IMR-90 (cell line): ENCODE data around the gene ADAP1. TPM values are rescaled to one million over a fixed set of nuclear protein-coding genes. Genes with fewer than 3 reads are reported as not detected.

ENCODE experiments used
- ATAC-seq: fragments of 200-7000 bp; cut with Tn5 transposase; 2 replicates; pipeline ENCODE4 v1.9.1; 2020; ENCODE audit warnings: low read depth, mild to moderate bottlenecking, moderate library complexity
- BruUV-seq: library from RNA; stranded (reverse); fragments of 400-500 nt; replicated peaks from 2 replicates; lab custom pipeline; 2021; lab: Mats Ljungman, UMichigan
- CTCF ChIA-PET: fragments of 300-600 bp; formaldehyde crosslinking; extraction: SDS; loops from one replicate; lab custom pipeline; 2021; ENCODE audit warnings: antibody characterized with exemption; lab: Yijun Ruan, JAX
- POLR2A ChIA-PET: fragments of 300-600 bp; sonication (Branson Sonifier 250); formaldehyde crosslinking; loops from one replicate; lab custom pipeline; 2022; ENCODE audit warnings: antibody characterized with exemption; ENCODE audit not compliant: unreplicated experiment; lab: Charles Lee
- DNase-seq: peaks from one replicate; pipeline ENCODE4 v3.0.0; 2013
- H2AFZ ChIP-seq: replicated peaks from 2 replicates; pipeline ENCODE3; 2013; ENCODE audit warnings: low read length, mild to moderate bottlenecking; ENCODE audit not compliant: poor library complexity
- H2AK5ac ChIP-seq: 2 replicates; pipeline ENCODE4 v1.6.1; 2013; ENCODE audit warnings: low read depth, low read length, inconsistent platforms
- H2AK9ac ChIP-seq: replicated peaks from 2 replicates; pipeline ENCODE3; 2013; ENCODE audit warnings: mild to moderate bottlenecking, low read depth, low read length, moderate library complexity; ENCODE audit not compliant: poor library complexity
- H2BK120ac ChIP-seq: 2 replicates; pipeline ENCODE4 v1.6.1; 2013; ENCODE audit warnings: low read depth, low read length, inconsistent platforms
- H2BK15ac ChIP-seq: 3 replicates; pipeline ENCODE4 v1.6.1; 2013; ENCODE audit warnings: low read depth, low read length, inconsistent platforms
- H2BK20ac ChIP-seq: 2 replicates; pipeline ENCODE4 v1.6.1; 2013; ENCODE audit warnings: low read depth, mild to moderate bottlenecking, inconsistent platforms, low read length, moderate library complexity
- H2BK5ac ChIP-seq: 2 replicates; pipeline ENCODE4 v1.6.1; 2013; ENCODE audit warnings: mild to moderate bottlenecking, low read depth, low read length, inconsistent platforms; ENCODE audit not compliant: poor library complexity, severe bottlenecking
- H3K14ac ChIP-seq: replicated peaks from 2 replicates; pipeline ENCODE4 v1.6.1; 2013; ENCODE audit warnings: low read depth, low read length, inconsistent platforms
- H3K18ac ChIP-seq: 2 replicates; pipeline ENCODE4 v1.6.1; 2013; ENCODE audit warnings: low read depth, low read length, control low read depth
- H3K23ac ChIP-seq: 2 replicates; pipeline ENCODE4 v1.6.1; 2013; ENCODE audit warnings: low read depth, low read length, inconsistent platforms
- H3K27ac ChIP-seq: 2 replicates; pipeline ENCODE4 v1.5.1; 2013; ENCODE audit warnings: mild to moderate bottlenecking, control low read depth, low read length; ENCODE audit not compliant: insufficient read depth
- H3K27me3 ChIP-seq: 2 replicates; pipeline ENCODE4 v1.6.1; 2013; ENCODE audit warnings: low read length; ENCODE audit not compliant: control insufficient read depth, insufficient read depth
- H3K36me3 ChIP-seq: 2 replicates; pipeline ENCODE4 v1.6.1; 2013; ENCODE audit warnings: low read length, mixed read lengths; ENCODE audit not compliant: control insufficient read depth, insufficient read depth
- H3K4ac ChIP-seq: 2 replicates; pipeline ENCODE4 v1.6.1; 2013; ENCODE audit warnings: low read depth, low read length, inconsistent platforms
- H3K4me1 ChIP-seq: 2 replicates; pipeline ENCODE4 v1.6.1; 2013; ENCODE audit warnings: low read length, mixed read lengths; ENCODE audit not compliant: control insufficient read depth, insufficient read depth
- H3K4me2 ChIP-seq: 2 replicates; pipeline ENCODE4 v1.6.1; 2013; ENCODE audit warnings: low read depth, mild to moderate bottlenecking, control low read depth, low read length, moderate library complexity
- H3K4me3 ChIP-seq: 2 replicates; pipeline ENCODE4 v1.5.1; 2013; ENCODE audit warnings: low read depth, mild to moderate bottlenecking, control low read depth, low read length, moderate library complexity; ENCODE audit not compliant: insufficient read depth
- H3K56ac ChIP-seq: 2 replicates; pipeline ENCODE4 v1.6.1; 2013; ENCODE audit warnings: low read length, inconsistent platforms; ENCODE audit not compliant: insufficient read depth; ENCODE audit errors: extremely low read depth
- H3K79me1 ChIP-seq, 2 experiments: 2 replicates each; pipeline ENCODE4 v1.6.1; 2013; ENCODE audit warnings: low read length in 2 of 2, inconsistent platforms in 1 of 2, low read depth in 1 of 2
- H3K9ac ChIP-seq: 2 replicates; pipeline ENCODE4 v1.6.1; 2013; ENCODE audit warnings: low read depth, low read length, control low read depth
- H3K9me1 ChIP-seq: 2 replicates; pipeline ENCODE4 v1.6.1; 2013; ENCODE audit warnings: low read length, inconsistent platforms; ENCODE audit not compliant: insufficient read depth
- H3K9me3 ChIP-seq: 2 replicates; pipeline ENCODE4 v1.6.1; 2013; ENCODE audit warnings: low read length; ENCODE audit not compliant: control insufficient read depth, insufficient read depth
- H4K20me1 ChIP-seq: 2 replicates; pipeline ENCODE4 v1.6.1; 2013; ENCODE audit warnings: low read length, inconsistent platforms; ENCODE audit not compliant: insufficient read depth
- H4K5ac ChIP-seq: 2 replicates; pipeline ENCODE4 v1.6.1; 2013; ENCODE audit warnings: mild to moderate bottlenecking, low read depth, low read length, control low read depth
- H4K8ac ChIP-seq, 2 experiments: 2 replicates each; pipeline ENCODE4 v1.6.1; 2013; ENCODE audit warnings: low read depth in 2 of 2, low read length in 2 of 2, control low read depth in 1 of 2, inconsistent platforms in 1 of 2
- H4K91ac ChIP-seq: 2 replicates; pipeline ENCODE4 v1.6.1; 2013; ENCODE audit warnings: low read depth, low read length, inconsistent platforms; ENCODE audit not compliant: insufficient read depth
- CEBPB ChIP-seq: IDR thresholded peaks from 2 replicates; pipeline ENCODE4 v1.6.1; 2012; ENCODE audit warnings: low read depth, low read length, improper control_type of control experiment
- MAZ ChIP-seq: IDR thresholded peaks from 2 replicates; pipeline ENCODE4 v1.6.1; 2012; ENCODE audit warnings: low read depth, mild to moderate bottlenecking, low read length, improper control_type of control experiment, moderate library complexity, borderline replicate concordance
- WGBS, 2 experiments: methylation state at CpG; one replicate each; pipeline versions ENCODE4 v1.1.5 to v1.1.7; 2013; ENCODE audit warnings: missing lambda C conversion rate in 2 of 2; ENCODE audit not compliant: insufficient read length in 1 of 2; ENCODE audit errors: extremely low coverage in 2 of 2; 5-methylcytosine and 5-hydroxymethylcytosine counted together
- dilution Hi-C: fragments of 300-500 bp; cut with HindIII; formaldehyde crosslinking; loops from one replicate; pipeline ENCODE4 v1.14.3; 2018; ENCODE audit warnings: low sequenced_read_pairs; ENCODE audit not compliant: unreplicated experiment
- in situ Hi-C: fragments of 300-500 bp; cut with MboI; formaldehyde crosslinking; loops from 3 replicates; pipeline ENCODE4 v1.14.3; 2019; ENCODE audit warnings: low sequenced_read_pairs, inconsistent platforms, mixed read lengths
- intact Hi-C: fragments of 100-400 bp; cut with micrococcal nuclease; formaldehyde crosslinking; loops from 2 replicates; pipeline ENCODE4 v1.10.0; 2022
- polyA plus RNA-seq, 3 experiments: library from polyadenylated mRNA; depleted of rRNA; stranded (reverse); fragments of >200 nt; gene quantifications; 2 replicates each; pipeline ENCODE4 v1.2.3, GENCODE V29; 2012; ENCODE audit warnings: low replicate concordance in 1 of 3
- total RNA-seq: library from RNA; depleted of rRNA; stranded (reverse); fragments of >200 nt; gene quantifications from 2 replicates; pipeline ENCODE4 v1.2.3, GENCODE V29; 2012

ADAP1 gene
- total and polyA plus RNA-seq, 2 of the 4 experiments (the other 2 are of a cell fraction), result 1.4 to 2.0 TPM

DNA sequence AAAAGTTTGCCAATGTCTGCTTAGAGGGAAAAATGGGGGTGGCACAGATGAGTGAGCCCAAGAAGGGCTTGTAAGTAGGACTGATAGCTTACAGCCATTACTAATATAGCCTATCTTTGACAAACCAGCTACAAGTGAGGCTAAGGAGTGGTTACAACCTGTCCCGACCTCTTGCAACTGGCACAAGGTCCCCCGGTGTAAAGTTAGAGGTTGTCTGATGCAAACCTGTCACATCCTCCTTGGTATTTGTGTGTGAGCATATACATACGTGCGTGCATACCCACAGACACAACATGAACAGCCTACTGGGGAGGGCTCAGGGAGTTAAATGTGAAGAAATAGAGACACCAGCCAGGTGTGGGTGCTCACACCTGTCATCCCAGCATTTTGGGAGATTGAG lies 14.6 kb downstream of the ADAP1 start:
- Histone ChIP-seq H3K9me3 (no peaks in the 10 kb centered on the region), H3K18ac (no peak overlapping the region), H3K23ac (no peak overlapping the region), H4K20me1 (no peaks in the 10 kb centered on the region), H2BK120ac (no peak overlapping the region), H2AK9ac (no peak overlapping the region), H3K27ac (no peak overlapping the region), H2AK5ac (no peak overlapping the region), H4K91ac (no peak overlapping the region), H3K9me1 (no peaks in the 10 kb centered on the region), H2AFZ (no peak overlapping the region), H3K36me3 (no peaks in the 10 kb centered on the region), H3K79me1 (no peaks in the 10 kb centered on the region), H2BK20ac (no peak overlapping the region), H3K14ac (no peak overlapping the region), H2BK5ac (no peak overlapping the region), H3K4ac (no peak overlapping the region), H3K4me3 (no peak overlapping the region), H3K4me2 (no peak overlapping the region), H3K4me1 (no peaks in the 10 kb centered on the region), H3K9ac (no peak overlapping the region), H3K27me3 (peaks cover 6% of the 10 kb centered on the region), H4K5ac (no peak overlapping the region), H2BK15ac (no peak overlapping the region), H4K8ac (no peak overlapping the region), H3K56ac (no peak overlapping the region)
- DNase-seq, result no peak
- CTCF ChIA-PET, result no interaction called here
- dilution Hi-C loops (no loop called here), intact Hi-C loops (no loop called here), in situ Hi-C loops (no loop called here)
- TF ChIP-seq MAZ (no peak), CEBPB (no peak)
- no TSS peak for BruUV-seq
- ATAC-seq, result no peak
- WGBS, 2 experiments, result no CpG with 5 or more reads among the region's 4 CpGs
- POLR2A ChIA-PET, result no interaction called here
